ENCODE results near the gene RPS6KA5.
"Not testable (repeated sequence)": the region's sequence is repeated elsewhere in the genome, so short reads cannot be mapped to it uniquely, and the experiment has no call there.

DNA sequence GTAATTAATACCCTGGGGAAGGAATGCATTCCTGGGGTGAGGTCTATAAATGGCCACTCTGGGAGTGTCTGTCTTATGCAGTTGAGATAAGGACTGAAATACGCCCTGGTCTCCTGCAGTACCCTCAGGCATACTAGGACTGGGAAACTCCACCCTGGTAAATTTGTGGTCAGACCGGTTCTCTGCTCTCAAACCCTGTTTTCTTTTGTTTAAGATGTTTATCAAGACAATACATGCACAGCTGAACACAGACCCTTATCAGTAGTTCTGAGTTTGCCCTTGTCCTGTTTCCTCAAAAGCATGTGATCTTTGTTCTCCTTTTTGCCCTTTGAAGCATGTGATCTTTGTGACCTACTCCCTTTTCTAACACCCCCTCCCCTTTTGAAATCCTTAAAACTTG is 106.8 kb downstream of the RPS6KA5 start:
- not testable (repeated sequence) for TF ChIP-seq POLR2A (IDR thresholded peaks at IDR 0.05)
- TF ChIP-seq, protein P1, sequence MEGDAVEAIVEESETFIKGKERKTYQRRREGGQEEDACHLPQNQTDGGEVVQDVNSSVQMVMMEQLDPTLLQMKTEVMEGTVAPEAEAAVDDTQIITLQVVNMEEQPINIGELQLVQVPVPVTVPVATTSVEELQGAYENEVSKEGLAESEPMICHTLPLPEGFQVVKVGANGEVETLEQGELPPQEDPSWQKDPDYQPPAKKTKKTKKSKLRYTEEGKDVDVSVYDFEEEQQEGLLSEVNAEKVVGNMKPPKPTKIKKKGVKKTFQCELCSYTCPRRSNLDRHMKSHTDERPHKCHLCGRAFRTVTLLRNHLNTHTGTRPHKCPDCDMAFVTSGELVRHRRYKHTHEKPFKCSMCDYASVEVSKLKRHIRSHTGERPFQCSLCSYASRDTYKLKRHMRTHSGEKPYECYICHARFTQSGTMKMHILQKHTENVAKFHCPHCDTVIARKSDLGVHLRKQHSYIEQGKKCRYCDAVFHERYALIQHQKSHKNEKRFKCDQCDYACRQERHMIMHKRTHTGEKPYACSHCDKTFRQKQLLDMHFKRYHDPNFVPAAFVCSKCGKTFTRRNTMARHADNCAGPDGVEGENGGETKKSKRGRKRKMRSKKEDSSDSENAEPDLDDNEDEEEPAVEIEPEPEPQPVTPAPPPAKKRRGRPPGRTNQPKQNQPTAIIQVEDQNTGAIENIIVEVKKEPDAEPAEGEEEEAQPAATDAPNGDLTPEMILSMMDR (IDR thresholded peaks at IDR 0.05), result not testable (repeated sequence)
